B cell (primary cell): Measurements from ENCODE around the gene DTNBP1.

ENCODE experiments used
- EZH2 ChIP-seq: IDR thresholded peaks from 2 replicates; pipeline ENCODE4 v1.6.1; 2012; ENCODE audit warnings: borderline replicate concordance, low read depth, mild to moderate bottlenecking, moderate library complexity, low read length; ENCODE audit not compliant: insufficient read depth, poor library complexity, severe bottlenecking
- TF ChIP-seq, protein P1 (sequence below): fragments of 200-600 bp; IDR thresholded peaks from one replicate; pipeline ENCODE4 v1.8.0; 2022; ENCODE audit warnings: antibody characterized with exemption, mild to moderate bottlenecking

DNA sequence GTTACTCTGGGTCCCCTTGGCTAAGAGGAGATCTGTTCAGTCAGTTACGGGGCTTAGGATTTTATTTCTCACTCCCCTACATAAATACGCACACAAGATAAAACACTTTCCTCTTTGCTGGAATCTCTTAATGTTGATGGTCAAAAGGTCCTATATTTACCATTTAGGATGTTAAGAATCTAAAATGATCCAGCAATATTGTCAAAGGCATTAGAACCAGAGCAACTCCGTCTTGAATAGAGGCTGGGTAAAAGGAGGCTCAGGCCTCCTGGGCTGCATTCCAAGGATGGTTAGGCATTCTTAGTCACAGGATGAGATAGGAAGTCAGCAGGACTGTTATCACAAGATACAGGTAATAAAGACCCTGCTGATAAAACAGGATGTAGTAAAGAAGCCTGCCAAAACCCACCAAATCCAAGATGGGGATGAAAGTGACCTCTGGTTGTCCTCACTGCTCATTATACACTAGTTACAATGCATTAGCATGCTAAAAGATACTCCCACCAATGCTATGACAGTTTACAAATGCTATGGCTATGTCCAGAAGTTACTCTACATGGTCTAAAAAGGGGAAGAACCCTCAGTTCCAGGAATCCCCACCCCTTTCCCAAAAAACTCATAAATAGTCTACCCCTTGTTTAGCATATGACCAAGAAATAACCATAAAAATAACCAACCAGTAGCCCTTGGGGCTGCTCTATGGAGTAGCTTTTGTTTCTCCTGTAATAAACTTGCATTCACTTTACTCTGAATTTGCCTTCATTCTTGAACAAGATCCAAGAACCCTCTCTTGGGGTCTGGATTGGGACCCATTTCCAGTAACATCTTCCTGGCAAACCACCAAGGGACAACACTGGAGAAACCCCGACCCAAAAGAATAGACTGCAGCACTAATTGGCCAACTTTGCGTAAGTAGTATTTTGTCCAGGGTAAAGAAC lies 107.5 kb downstream of the DTNBP1 start:
- TF ChIP-seq, protein P1, sequence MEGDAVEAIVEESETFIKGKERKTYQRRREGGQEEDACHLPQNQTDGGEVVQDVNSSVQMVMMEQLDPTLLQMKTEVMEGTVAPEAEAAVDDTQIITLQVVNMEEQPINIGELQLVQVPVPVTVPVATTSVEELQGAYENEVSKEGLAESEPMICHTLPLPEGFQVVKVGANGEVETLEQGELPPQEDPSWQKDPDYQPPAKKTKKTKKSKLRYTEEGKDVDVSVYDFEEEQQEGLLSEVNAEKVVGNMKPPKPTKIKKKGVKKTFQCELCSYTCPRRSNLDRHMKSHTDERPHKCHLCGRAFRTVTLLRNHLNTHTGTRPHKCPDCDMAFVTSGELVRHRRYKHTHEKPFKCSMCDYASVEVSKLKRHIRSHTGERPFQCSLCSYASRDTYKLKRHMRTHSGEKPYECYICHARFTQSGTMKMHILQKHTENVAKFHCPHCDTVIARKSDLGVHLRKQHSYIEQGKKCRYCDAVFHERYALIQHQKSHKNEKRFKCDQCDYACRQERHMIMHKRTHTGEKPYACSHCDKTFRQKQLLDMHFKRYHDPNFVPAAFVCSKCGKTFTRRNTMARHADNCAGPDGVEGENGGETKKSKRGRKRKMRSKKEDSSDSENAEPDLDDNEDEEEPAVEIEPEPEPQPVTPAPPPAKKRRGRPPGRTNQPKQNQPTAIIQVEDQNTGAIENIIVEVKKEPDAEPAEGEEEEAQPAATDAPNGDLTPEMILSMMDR: no peak
- TF ChIP-seq EZH2: no peak
